ENCODE results near the gene MDM2.
"Not testable (repeated sequence)": the region's sequence is repeated elsewhere in the genome, so short reads cannot be mapped to it uniquely, and the experiment has no call there.

The MDM2 gene

DNA sequence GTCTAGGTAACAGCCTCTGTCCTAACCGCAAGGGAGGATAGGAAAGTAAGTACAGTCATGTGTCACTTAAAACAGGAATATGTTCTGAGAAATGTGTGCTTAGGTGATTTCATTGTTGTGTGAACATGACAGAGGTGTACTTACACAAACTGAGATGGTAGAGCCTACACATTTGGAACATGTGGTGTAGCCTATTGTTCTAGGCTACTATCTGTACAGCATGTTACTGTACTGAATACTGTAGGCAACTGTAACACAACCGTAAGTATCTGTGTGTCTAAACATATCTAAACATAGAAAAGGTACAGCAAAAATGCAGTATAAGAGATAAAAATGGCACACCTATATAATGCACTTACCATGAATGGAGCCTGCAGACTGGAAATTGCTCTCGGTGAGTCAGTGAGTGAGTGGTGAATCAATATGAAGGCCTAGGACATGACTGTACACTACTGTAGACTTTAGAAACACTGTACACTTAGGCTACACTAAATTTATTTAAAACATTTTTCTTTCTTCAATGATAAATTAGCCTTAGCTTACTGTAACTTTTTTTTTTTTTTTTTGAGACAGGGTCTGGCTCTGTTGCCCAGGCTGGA is 13.2 kb upstream of the MDM2 start:
- Histone ChIP-seq H3K27ac (ENCODE audit: low read depth, low read length, severe bottlenecking) (no peak overlapping the region), H3K4me1 (ENCODE audit: control insufficient read depth, insufficient read depth, low read length, poor library complexity, severe bottlenecking) (no peaks in the 10 kb centered on the region)
- 100% methylated on average over 1 of the region's 3 CpGs for WGBS, 2 experiments (ENCODE audit: insufficient coverage in 2 of 2)

DNA sequence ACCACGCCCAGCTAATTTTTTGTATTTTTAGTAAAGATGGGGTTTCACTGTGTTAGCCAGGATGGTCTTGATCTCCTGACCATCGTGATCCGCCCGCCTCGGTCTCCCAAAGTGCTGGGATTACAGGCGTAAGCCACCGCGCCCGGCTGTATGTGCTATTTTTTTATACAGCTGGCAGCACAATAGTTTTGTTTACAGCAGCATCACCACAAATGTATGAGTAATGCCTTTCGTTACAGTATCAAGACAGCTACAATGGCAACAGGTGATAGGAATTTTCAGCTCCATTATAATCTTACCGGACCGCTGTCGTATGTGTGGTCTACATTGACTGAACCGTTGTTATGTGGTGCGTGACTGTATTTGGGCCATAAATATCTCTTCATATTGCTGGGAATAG is 11.6 kb upstream of the MDM2 start:
- Histone ChIP-seq H3K27ac (ENCODE audit: low read depth, low read length, severe bottlenecking) (no peak overlapping the region), H3K9me3 (ENCODE audit: control insufficient read depth, low read length) (no peaks in the 10 kb centered on the region), H3K4me1 (ENCODE audit: control insufficient read depth, insufficient read depth, low read length, poor library complexity, severe bottlenecking) (no peaks in the 10 kb centered on the region), H3K36me3 (ENCODE audit: control insufficient read depth, insufficient read depth, low read length) (no peaks in the 10 kb centered on the region), H3K4me3 (ENCODE audit: extremely low read depth, insufficient read depth, low read length, poor library complexity, severe bottlenecking) (no peak overlapping the region)
- WGBS, 2 experiments (ENCODE audit: insufficient coverage in 2 of 2) = 93 to 96% methylated on average over 12 of the region's 15 CpGs

More for the DNA sequence above, 13.2 kb upstream of the MDM2 start:
- Histone ChIP-seq H3K36me3 (ENCODE audit: control insufficient read depth, insufficient read depth, low read length) (no peaks in the 10 kb centered on the region), H3K9me3 (ENCODE audit: control insufficient read depth, low read length) (no peaks in the 10 kb centered on the region), H3K4me3 (ENCODE audit: extremely low read depth, insufficient read depth, low read length, poor library complexity, severe bottlenecking) (no peak overlapping the region)

DNA sequence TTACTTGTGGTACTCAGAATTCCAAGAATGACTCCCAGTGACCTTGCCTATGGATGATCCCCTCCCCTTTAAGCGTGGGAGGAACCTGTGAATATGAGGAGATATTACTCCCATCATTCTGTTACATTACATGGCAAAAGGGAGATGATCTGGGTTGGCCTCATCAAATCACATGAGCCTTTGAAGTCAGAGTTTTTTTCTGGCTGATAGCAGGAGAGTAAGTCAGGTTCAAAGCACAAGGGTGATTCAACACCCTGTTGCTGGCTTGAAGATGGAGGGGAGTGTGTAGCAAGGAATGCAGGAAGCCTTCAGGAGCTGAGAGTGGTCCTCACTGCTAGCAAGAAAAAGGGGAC is 9.1 kb upstream of the MDM2 start:
- WGBS, 2 experiments (ENCODE audit: insufficient coverage in 2 of 2) = no CpG with 5 or more reads among the region's 1 CpG
- Histone ChIP-seq H3K36me3 (ENCODE audit: control insufficient read depth, insufficient read depth, low read length) (no peaks in the 10 kb centered on the region), H3K4me3 (ENCODE audit: extremely low read depth, insufficient read depth, low read length, poor library complexity, severe bottlenecking) (no peak overlapping the region), H3K9me3 (ENCODE audit: control insufficient read depth, low read length) (no peaks in the 10 kb centered on the region), H3K27ac (ENCODE audit: low read depth, low read length, severe bottlenecking) (no peak overlapping the region), H3K4me1 (ENCODE audit: control insufficient read depth, insufficient read depth, low read length, poor library complexity, severe bottlenecking) (peaks cover 3% of the 10 kb centered on the region)

DNA sequence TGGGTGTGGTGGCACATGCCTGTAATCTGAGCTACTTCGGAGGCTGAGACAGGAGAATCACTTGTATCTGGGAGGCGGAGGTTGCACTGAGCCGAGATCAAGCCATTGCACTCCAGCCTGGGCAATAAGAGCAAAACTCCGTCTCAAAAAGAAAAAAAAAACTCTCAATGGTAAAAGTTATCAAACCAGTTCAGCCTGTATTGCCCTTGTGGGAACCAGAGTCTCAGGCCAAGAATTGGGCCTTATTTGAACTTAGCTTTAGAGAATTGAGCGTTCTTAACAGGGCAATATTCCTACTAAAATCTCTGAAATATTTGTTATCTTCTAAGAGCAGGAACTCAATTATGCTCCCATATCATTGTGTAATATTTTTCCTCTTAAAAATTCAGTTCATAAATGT is 7.7 kb upstream of the MDM2 start:
- no peak overlapping the region for H3K27ac ChIP-seq (ENCODE audit: low read depth, low read length, severe bottlenecking)
- no peaks in the 10 kb centered on the region for H3K36me3 ChIP-seq (ENCODE audit: control insufficient read depth, insufficient read depth, low read length)
- H3K9me3 ChIP-seq (ENCODE audit: control insufficient read depth, low read length) = no peaks in the 10 kb centered on the region
- no peak overlapping the region for H3K4me3 ChIP-seq (ENCODE audit: extremely low read depth, insufficient read depth, low read length, poor library complexity, severe bottlenecking)
- WGBS, 2 experiments (ENCODE audit: insufficient coverage in 2 of 2) = 93 to 96% methylated on average over 4 of the region's 5 CpGs
- peaks cover 8% of the 10 kb centered on the region for H3K4me1 ChIP-seq (ENCODE audit: control insufficient read depth, insufficient read depth, low read length, poor library complexity, severe bottlenecking)

DNA sequence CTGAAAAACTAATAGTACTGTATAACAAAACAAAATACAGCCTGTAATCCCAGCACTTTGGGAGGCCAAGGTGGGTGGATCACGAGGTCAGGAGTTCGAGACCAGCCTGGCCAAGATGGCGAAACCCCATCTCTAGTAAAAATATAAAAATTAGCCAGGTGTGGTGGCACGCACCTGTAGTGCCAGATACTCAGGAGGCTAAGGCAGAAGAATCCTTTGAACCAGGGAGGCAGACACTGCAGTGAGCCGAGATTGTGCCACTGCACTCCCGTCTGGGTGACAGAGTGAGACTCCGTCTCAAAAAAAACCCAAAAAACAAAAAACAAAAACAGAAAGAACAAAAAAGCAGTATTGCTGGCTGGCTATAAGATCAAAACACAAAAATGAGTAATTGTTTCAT is 6.9 kb upstream of the MDM2 start:
- H3K4me3 ChIP-seq (ENCODE audit: extremely low read depth, insufficient read depth, low read length, poor library complexity, severe bottlenecking); H3K36me3 ChIP-seq (ENCODE audit: control insufficient read depth, insufficient read depth, low read length); H3K4me1 ChIP-seq (ENCODE audit: control insufficient read depth, insufficient read depth, low read length, poor library complexity, severe bottlenecking); H3K27ac ChIP-seq (ENCODE audit: low read depth, low read length, severe bottlenecking); H3K9me3 ChIP-seq (ENCODE audit: control insufficient read depth, low read length): not testable (repeated sequence)
- whole genome bisulfite sequencing, 2 experiments (ENCODE audit: insufficient coverage in 2 of 2) = 96 to 100% methylated on average over 2 to 3 of the region's 7 CpGs

DNA sequence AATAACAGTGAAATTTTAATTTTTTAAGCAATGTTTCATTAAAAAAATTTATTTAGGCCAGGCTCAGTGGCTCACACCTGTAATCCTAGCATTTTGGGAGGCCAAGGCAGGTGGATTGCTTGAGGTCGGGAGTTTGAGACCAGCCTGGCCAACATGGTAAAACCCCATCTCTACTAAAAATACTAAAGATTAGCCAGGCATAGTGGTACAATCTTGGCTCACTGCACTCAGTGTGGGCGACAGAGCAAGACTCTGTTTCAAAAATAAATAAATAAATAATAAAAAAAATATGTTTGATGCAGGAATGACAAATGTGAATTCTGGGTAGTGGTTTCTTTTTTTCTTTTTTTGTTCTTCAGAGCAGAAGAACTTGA is 5.6 kb upstream of the MDM2 start:
- H3K27ac ChIP-seq (ENCODE audit: low read depth, low read length, severe bottlenecking); H3K4me3 ChIP-seq (ENCODE audit: extremely low read depth, insufficient read depth, low read length, poor library complexity, severe bottlenecking); H3K9me3 ChIP-seq (ENCODE audit: control insufficient read depth, low read length); H3K4me1 ChIP-seq (ENCODE audit: control insufficient read depth, insufficient read depth, low read length, poor library complexity, severe bottlenecking); H3K36me3 ChIP-seq (ENCODE audit: control insufficient read depth, insufficient read depth, low read length): not testable (repeated sequence)
- 80 to 88% methylated on average over 1 of the region's 2 CpGs for WGBS, 2 experiments (ENCODE audit: insufficient coverage in 2 of 2)

DNA sequence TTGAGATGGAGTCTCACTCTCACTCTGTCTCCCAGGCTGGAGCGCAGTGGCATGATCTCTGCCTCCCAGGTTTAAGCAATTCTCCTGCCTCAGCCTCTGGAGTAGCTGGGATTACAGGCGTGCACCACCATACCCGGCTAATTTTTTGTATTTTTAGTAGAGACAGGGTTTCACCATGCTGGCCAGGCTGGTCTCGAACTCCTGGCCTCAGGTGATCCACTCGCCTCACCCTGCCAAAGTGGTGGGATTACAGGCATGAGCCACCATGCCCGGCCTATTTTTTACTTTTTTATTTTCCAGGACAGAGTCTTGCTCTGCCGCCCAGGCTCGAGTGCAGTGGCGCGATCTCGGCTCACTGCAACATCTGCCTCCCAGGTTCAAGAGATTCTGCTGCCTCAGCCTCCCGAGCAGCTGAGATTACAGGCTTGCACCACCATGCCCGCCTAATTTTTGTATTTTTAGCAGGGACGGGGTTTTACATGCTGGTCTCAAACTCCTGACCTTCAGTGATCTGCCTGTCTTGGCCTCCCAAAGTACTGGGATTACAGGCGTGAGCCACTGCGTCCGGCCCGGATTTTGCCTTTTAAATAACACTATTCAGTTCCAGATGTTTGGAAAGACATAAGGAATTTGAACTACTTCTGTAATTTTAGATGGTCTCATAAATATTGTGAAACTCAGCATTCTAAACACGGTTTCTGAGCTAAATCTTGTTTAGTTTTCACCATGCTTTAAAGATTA is 4.9 kb upstream of the MDM2 start:
- not testable (repeated sequence) for H3K36me3 ChIP-seq (ENCODE audit: control insufficient read depth, insufficient read depth, low read length); H3K9me3 ChIP-seq (ENCODE audit: control insufficient read depth, low read length)
- WGBS, 2 experiments (ENCODE audit: insufficient coverage in 2 of 2) = 93 to 96% methylated on average over 14 to 17 of the region's 19 CpGs

DNA sequence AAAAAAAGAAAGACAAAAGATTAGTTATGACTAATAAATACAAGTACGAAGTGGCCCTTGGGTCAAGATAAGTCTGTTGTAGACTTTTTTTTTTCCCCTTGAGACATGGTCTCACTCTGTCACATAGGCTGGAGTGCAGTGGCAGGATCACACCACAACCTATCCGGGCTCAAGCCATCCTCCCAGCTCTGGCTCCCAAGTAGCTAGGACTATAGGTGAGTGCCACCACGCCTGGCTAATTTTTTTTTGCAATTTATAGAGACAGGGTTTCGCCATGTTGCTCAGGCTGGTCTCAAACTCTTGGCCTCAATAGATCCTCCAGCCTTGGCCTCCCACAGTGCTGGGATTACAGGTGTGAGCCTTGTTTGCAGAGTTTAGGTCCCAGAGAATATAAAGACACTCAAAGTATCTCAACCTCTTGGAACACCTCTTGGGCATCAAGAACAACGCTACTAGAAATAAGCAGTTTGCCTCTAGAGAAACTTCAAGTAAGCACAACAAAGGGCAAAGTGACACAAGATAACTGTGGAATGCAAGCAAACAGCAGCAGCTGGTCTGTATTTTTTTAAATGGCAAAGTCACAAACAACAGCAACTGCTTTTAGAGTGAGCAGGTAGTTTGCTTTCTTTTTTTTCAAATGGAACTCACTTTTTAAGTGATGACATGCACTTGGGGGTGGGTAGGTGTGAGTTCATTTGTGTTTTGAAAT is 3.9 kb upstream of the MDM2 start:
- Histone ChIP-seq H3K36me3 (ENCODE audit: control insufficient read depth, insufficient read depth, low read length) (no peaks in the 10 kb centered on the region), H3K27ac (ENCODE audit: low read depth, low read length, severe bottlenecking) (no peak overlapping the region), H3K9me3 (ENCODE audit: control insufficient read depth, low read length) (no peaks in the 10 kb centered on the region), H3K4me3 (ENCODE audit: extremely low read depth, insufficient read depth, low read length, poor library complexity, severe bottlenecking) (no peak overlapping the region), H3K4me1 (ENCODE audit: control insufficient read depth, insufficient read depth, low read length, poor library complexity, severe bottlenecking) (peaks cover 8% of the 10 kb centered on the region)
- whole genome bisulfite sequencing, 2 experiments (ENCODE audit: insufficient coverage in 2 of 2) = 85 to 100% methylated on average over 3 of the region's 5 CpGs

More for the DNA sequence above, 4.9 kb upstream of the MDM2 start:
- not testable (repeated sequence) for H3K27ac ChIP-seq (ENCODE audit: low read depth, low read length, severe bottlenecking); H3K4me1 ChIP-seq (ENCODE audit: control insufficient read depth, insufficient read depth, low read length, poor library complexity, severe bottlenecking); H3K4me3 ChIP-seq (ENCODE audit: extremely low read depth, insufficient read depth, low read length, poor library complexity, severe bottlenecking)

DNA sequence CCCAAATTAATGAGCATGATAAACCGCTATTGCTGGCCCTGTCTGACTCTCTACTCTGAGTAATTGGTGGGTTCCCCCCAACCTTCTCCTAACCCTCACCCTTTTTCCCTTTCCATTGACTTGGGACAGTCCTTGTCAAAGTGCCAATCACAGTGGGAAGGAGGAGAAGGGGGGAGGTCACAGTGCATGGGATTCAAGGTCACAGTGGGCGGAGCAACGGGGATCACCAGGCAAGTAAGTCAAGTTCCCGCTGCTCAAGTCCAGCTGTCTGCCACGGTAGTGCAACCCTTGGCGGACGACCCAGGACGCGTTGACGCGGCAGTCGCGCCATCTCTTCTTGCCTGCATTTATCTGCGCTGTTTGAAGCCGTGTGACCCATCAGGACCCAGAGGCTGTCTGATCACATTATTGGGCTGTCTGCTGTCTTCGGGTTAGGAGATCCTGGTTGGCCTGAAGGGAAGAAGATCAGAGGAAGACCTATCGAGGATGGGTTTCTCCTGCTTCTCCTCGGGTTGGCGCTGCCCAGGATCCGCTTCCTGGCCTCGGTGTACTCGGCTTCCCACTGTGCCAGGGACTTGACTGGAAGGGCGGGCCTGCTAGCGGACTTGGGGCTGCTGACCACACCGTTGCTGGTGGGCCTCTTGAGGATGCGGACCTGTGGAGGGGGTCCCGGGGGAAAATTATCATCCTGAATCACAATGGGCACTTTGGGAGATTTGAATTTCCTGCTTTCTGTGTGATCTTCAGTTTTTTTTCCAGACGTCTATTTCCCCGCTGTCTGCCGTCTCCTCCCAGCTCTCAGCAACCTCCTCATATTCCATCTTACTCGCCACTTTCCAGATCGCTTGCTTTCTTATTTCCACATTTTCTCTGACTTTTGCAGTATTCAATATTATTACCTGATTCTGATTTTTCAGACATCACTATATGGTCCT is 3.1 kb upstream of the MDM2 start:
- Histone ChIP-seq H3K4me3 (ENCODE audit: extremely low read depth, insufficient read depth, low read length, poor library complexity, severe bottlenecking) (no peak overlapping the region), H3K9me3 (ENCODE audit: control insufficient read depth, low read length) (no peaks in the 10 kb centered on the region), H3K4me1 (ENCODE audit: control insufficient read depth, insufficient read depth, low read length, poor library complexity, severe bottlenecking) (peaks cover 8% of the 10 kb centered on the region), H3K27ac (ENCODE audit: low read depth, low read length, severe bottlenecking) (no peak overlapping the region), H3K36me3 (ENCODE audit: control insufficient read depth, insufficient read depth, low read length) (peaks cover 3% of the 10 kb centered on the region)
- 86 to 89% methylated on average over 26 to 28 of the region's 32 CpGs for WGBS, 2 experiments (ENCODE audit: insufficient coverage in 2 of 2)

DNA sequence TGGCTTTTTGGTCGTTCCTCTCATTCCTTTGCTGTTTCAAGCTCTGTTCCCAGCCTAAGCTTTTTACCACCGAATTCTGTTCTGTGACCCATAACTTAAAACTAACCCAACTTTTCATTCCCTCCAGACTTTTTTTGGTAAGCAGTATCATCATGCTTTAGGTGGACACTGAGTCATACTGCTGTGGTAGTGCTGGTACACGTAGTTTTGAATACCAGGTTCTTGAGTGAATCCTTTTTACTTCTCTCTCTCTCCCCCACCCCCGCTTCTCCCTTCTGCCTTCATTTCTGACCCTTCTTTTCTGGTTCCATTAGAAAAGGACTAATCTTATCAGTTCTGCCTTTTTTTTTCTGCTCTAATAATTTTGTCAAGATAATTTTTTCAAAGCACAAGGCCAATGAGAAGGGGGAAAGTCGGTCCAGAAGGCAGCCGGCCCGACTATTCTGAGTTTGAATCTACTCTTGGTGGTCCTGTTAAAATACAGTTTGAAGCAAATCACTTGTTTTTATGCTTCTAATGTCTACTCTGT is 2.3 kb upstream of the MDM2 start:
- Histone ChIP-seq H3K4me3 (ENCODE audit: extremely low read depth, insufficient read depth, low read length, poor library complexity, severe bottlenecking) (no peak overlapping the region), H3K27ac (ENCODE audit: low read depth, low read length, severe bottlenecking) (no peak overlapping the region), H3K9me3 (ENCODE audit: control insufficient read depth, low read length) (no peaks in the 10 kb centered on the region), H3K4me1 (ENCODE audit: control insufficient read depth, insufficient read depth, low read length, poor library complexity, severe bottlenecking) (peaks cover 8% of the 10 kb centered on the region), H3K36me3 (ENCODE audit: control insufficient read depth, insufficient read depth, low read length) (peaks cover 9% of the 10 kb centered on the region)
- 93 to 100% methylated on average over 4 to 5 of the region's 7 CpGs for WGBS, 2 experiments (ENCODE audit: insufficient coverage in 2 of 2)
